ENCODE measurements around the gene ILK.

- TF ChIP-seq CTCF (IDR thresholded peaks at IDR 0.05), result no peak
- TF ChIP-seq POLR2AphosphoS5 (IDR thresholded peaks at IDR 0.05), result no peak
- no peak for TF ChIP-seq POLR2A (IDR thresholded peaks at IDR 0.05; ENCODE audit: low read depth)
These were observed 37.6 kb downstream of the ILK start for GRCh38 chr11:6640985-6641701.

Data from esophagus muscularis mucosa (tissue), 3 donors.